OCI-LY7 (cell line): ENCODE data around the gene SLX4IP. TPM values are rescaled to one million over a fixed set of nuclear protein-coding genes. Genes with fewer than 3 reads are reported as not detected.
"Not testable (repeated sequence)": the region's sequence is repeated elsewhere in the genome, so short reads cannot be mapped to it uniquely, and the experiment has no call there.

ENCODE experiments used
- BruUV-seq: library from RNA; stranded (reverse); fragments of 400-500 nt; replicated peaks from 2 replicates; lab custom pipeline; 2021; lab: Mats Ljungman, UMichigan
- CTCF ChIA-PET: fragments of 300-600 bp; sonication (Branson Sonifier 250); formaldehyde crosslinking; loops from one replicate; lab custom pipeline; 2022; ENCODE audit warnings: antibody characterized with exemption; ENCODE audit not compliant: unreplicated experiment; lab: Charles Lee
- POLR2A ChIA-PET: fragments of 300-600 bp; sonication (Branson Sonifier 250); formaldehyde crosslinking; loops from one replicate; lab custom pipeline; 2022; ENCODE audit warnings: antibody characterized with exemption; lab: Charles Lee
- DNase-seq: peaks from one replicate; pipeline ENCODE4 v3.0.0-alpha.2; 2015; ENCODE audit warnings: low spot score
- H2AFZ ChIP-seq: fragments of 200-600 bp; sonication (generic), shearing (Covaris generic); 2 replicates; pipeline ENCODE4 v1.6.1; 2014; ENCODE audit warnings: mild to moderate bottlenecking, antibody characterized with exemption, low read length, moderate library complexity
- H3K27ac ChIP-seq: fragments of 200-600 bp; sonication (generic); 2 replicates; pipeline ENCODE4 v1.5.1; 2014; ENCODE audit warnings: mixed run types, low read depth, mild to moderate bottlenecking, moderate library complexity, low read length, inconsistent platforms; ENCODE audit not compliant: poor library complexity, severe bottlenecking
- H3K36me3 ChIP-seq: fragments of 200-600 bp; sonication (generic); 2 replicates; pipeline ENCODE4 v1.6.1; 2014; ENCODE audit warnings: mild to moderate bottlenecking, antibody characterized with exemption, low read length, moderate library complexity, mixed read lengths; ENCODE audit not compliant: insufficient read depth
- H3K4me1 ChIP-seq: fragments of 200-600 bp; sonication (generic); 2 replicates; pipeline ENCODE4 v1.5.1; 2014; ENCODE audit warnings: mild to moderate bottlenecking, low read length; ENCODE audit not compliant: insufficient read depth, poor library complexity, severe bottlenecking
- H3K4me2 ChIP-seq: fragments of 200-600 bp; sonication (generic); 2 replicates; pipeline ENCODE4 v1.6.1; 2014; ENCODE audit warnings: mild to moderate bottlenecking, low read length
- H3K4me3 ChIP-seq: fragments of 200-600 bp; sonication (generic); 2 replicates; pipeline ENCODE4 v1.5.1; 2014; ENCODE audit warnings: mild to moderate bottlenecking, low read depth, low read length; ENCODE audit not compliant: poor library complexity, severe bottlenecking
- H3K79me2 ChIP-seq: fragments of 200-600 bp; sonication (generic); 2 replicates; pipeline ENCODE4 v1.6.1; 2016; ENCODE audit warnings: low read depth, mild to moderate bottlenecking, low read length, moderate library complexity, mixed read lengths; ENCODE audit not compliant: insufficient read depth
- H3K9me2 ChIP-seq: fragments of 200-600 bp; sonication (generic); 2 replicates; pipeline ENCODE4 v1.6.1; 2016; ENCODE audit warnings: mild to moderate bottlenecking, low read length, mixed read lengths; ENCODE audit not compliant: insufficient read depth
- H3K9me3 ChIP-seq: fragments of 200-600 bp; sonication (generic); 2 replicates; pipeline ENCODE4 v1.6.1; 2014; ENCODE audit warnings: mild to moderate bottlenecking, mixed run types, low read length, mixed read lengths
- H4K20me1 ChIP-seq: fragments of 200-600 bp; sonication (generic); 2 replicates; pipeline ENCODE4 v1.6.1; 2014; ENCODE audit warnings: mild to moderate bottlenecking, antibody characterized with exemption, low read length, moderate library complexity, mixed read lengths; ENCODE audit not compliant: insufficient read depth
- EZH2phosphoT487 ChIP-seq: fragments of 200-600 bp; sonication (generic); IDR thresholded peaks from 2 replicates; pipeline ENCODE4 v1.6.1; 2018; ENCODE audit warnings: low read depth, borderline replicate concordance, mild to moderate bottlenecking, mixed run types, antibody characterized with exemption, low read length, moderate library complexity, mixed read lengths
- intact Hi-C: fragments of 100-400 bp; cut with micrococcal nuclease; formaldehyde crosslinking; loops from one replicate; pipeline ENCODE4 v1.10.0; 2022; ENCODE audit not compliant: unreplicated experiment
- total RNA-seq, 2 experiments: library from RNA; depleted of rRNA in 1 of 2; stranded (reverse); fragments of >200 nt in 1 of 2; shearing (Covaris generic) in 1 of 2; gene quantifications; 2 replicates each; pipeline ENCODE4 v1.2.3, GENCODE V29; 2014 to 2022
- TF ChIP-seq, protein P1 (sequence below): fragments of 200-600 bp; sonication (generic); conservative IDR thresholded peaks from 2 replicates; pipeline ENCODE4 v1.5.1; 2014; ENCODE audit warnings: mild to moderate bottlenecking, antibody characterized with exemption, low read length, moderate library complexity, mixed read lengths

The SLX4IP gene
- total RNA-seq, 2 experiments from 2014 or later = 4.1 to 9.2 TPM

DNA sequence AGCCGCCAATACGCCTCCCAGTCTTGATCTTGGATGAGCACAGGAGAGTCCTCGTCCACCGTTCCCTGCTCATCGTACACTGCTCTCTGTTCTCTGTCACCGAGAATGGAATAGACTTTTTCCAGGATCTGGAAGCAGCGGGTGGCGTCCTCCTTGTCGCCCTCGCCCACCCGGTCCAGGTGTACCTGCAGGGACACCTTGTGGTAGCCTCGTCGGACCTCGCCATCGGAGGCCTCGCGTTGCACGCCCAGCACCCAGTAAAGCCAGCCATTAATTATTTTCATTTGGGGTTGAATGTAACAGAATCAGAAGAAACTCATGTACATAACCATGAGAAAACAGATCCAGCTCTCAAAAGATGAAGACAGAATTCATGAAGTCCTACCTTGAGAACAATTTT lies 178.8 kb downstream of the SLX4IP start:
- TF ChIP-seq EZH2phosphoT487 = no peak
- TF ChIP-seq, protein P1, sequence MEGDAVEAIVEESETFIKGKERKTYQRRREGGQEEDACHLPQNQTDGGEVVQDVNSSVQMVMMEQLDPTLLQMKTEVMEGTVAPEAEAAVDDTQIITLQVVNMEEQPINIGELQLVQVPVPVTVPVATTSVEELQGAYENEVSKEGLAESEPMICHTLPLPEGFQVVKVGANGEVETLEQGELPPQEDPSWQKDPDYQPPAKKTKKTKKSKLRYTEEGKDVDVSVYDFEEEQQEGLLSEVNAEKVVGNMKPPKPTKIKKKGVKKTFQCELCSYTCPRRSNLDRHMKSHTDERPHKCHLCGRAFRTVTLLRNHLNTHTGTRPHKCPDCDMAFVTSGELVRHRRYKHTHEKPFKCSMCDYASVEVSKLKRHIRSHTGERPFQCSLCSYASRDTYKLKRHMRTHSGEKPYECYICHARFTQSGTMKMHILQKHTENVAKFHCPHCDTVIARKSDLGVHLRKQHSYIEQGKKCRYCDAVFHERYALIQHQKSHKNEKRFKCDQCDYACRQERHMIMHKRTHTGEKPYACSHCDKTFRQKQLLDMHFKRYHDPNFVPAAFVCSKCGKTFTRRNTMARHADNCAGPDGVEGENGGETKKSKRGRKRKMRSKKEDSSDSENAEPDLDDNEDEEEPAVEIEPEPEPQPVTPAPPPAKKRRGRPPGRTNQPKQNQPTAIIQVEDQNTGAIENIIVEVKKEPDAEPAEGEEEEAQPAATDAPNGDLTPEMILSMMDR = no peak
- Histone ChIP-seq H3K79me2 (no peaks in the 10 kb centered on the region), H3K27ac (no peak overlapping the region), H3K9me2 (no peaks in the 10 kb centered on the region), H3K4me1 (no peaks in the 10 kb centered on the region), H3K36me3 (no peaks in the 10 kb centered on the region), H4K20me1 (no peaks in the 10 kb centered on the region), H3K4me2 (no peak overlapping the region), H3K4me3 (no peak overlapping the region), H3K9me3 (no peaks in the 10 kb centered on the region), H2AFZ (no peak overlapping the region)
- POLR2A ChIA-PET = interaction anchor here (0.6 kb wide), 1 partner anchor 43 kb away, joined by 4 read pairs; no protein-coding TSS in a partner anchor
- no peak for DNase-seq
- intact Hi-C loops = no loop called here
- BruUV-seq = no TSS peak
- CTCF ChIA-PET = no interaction called here

DNA sequence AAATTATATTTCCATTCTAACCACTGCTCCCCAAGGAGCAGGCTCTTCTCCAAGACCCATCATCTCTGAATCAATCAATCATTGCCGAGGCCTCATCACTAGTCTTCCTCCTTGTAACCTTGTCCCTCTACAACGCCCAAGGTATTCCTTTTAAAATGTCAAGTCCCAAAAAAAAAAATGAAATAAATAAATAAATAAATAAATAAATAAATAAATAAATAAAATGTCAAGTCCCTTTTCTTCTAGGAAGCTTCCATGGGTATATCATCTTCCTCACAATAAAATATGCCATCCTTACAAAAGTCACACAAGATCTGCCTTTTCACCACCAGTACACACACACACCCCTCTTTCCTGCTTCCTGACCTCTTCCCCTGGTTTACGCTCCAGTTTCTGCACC lies 181.1 kb downstream of the SLX4IP start:
- intact Hi-C loops = no loop called here
- no TSS peak for BruUV-seq
- POLR2A ChIA-PET = no interaction called here

DNA sequence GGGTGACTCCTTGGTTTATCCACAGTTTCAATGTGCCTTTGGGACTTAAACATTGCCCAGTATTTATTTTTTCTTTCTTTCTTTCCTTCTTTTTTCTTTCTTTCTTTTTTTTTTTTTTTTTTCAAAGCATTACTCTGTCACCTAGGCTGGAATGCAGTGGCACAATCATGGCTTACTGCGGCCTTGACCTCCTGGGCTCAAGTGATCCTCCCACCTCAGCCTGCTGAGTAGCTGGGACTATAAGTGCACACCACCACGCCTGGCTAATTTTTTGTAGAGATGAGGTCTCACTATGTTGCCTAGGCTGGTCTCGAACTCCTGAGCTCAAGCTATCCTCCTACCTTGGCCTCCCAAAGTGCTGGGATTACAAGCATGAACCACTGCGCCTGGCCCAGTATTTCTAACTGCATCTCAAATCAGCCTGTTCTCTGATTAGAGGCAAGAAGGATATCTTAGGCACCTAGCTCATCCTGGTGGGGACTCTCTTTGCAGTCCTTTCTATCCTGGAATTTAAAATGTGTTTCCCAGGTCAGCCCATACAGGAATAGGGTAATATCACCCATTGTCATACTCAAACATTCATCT lies 182.5 kb downstream of the SLX4IP start:
- H4K20me1 ChIP-seq, H3K9me3 ChIP-seq, H3K9me2 ChIP-seq, DNase-seq, H3K4me1 ChIP-seq, H3K4me2 ChIP-seq, intact Hi-C loops, H3K79me2 ChIP-seq, H3K36me3 ChIP-seq, H2AFZ ChIP-seq, H3K27ac ChIP-seq, CTCF ChIA-PET, BruUV-seq, H3K4me3 ChIP-seq: not testable (repeated sequence)
- POLR2A ChIA-PET = interaction anchor here (0.7 to 1.0 kb wide), 2 partner anchors 65 to 228 kb away, joined by 3 read pairs; no protein-coding TSS in a partner anchor

More for the DNA sequence above, 181.1 kb downstream of the SLX4IP start:
- Histone ChIP-seq H3K4me3 (no peak overlapping the region), H3K36me3 (no peaks in the 10 kb centered on the region), H3K4me2 (no peak overlapping the region), H3K9me3 (no peaks in the 10 kb centered on the region), H4K20me1 (no peaks in the 10 kb centered on the region), H2AFZ (no peak overlapping the region), H3K79me2 (no peaks in the 10 kb centered on the region), H3K4me1 (no peaks in the 10 kb centered on the region), H3K9me2 (no peaks in the 10 kb centered on the region), H3K27ac (no peak overlapping the region)
- CTCF ChIA-PET = no interaction called here
- DNase-seq = no peak
- TF ChIP-seq EZH2phosphoT487 = no peak
- TF ChIP-seq, protein P1 = no peak
